GM12878 (cell line): Measurements from ENCODE around the gene KLF18. TPM values are rescaled to one million over a fixed set of nuclear protein-coding genes. Genes with fewer than 3 reads are reported as not detected.

Experiments used
- polyA plus RNA-seq, 11 experiments: library from polyadenylated mRNA; depleted of rRNA in 4 of 11; unstranded in 6 of 11; stranded (reverse) in 5 of 11; fragments of >200 nt; fragmentation: Nextera tagmentation in 4 of 11; fragmentation: Illumina TruSeq in 1 of 11; extraction: Ambion mirVana in 4 of 11; extraction: Trizol in 1 of 11; gene quantifications; 1 replicate in 1 of 11; 2 replicates in 10 of 11; pipeline versions ENCODE4 v1.2.1 to v1.2.3, GENCODE V29; 2011 to 2016; ENCODE audit warnings: inconsistent platforms in 2 of 11, missing spikeins in 2 of 11, low read depth in 1 of 11
- small RNA-seq: library from RNA; depleted of rRNA; stranded (forward); fragments of <200 nt; gene quantifications from one replicate; pipeline ENCODE3, GENCODE V24; 2014
- total RNA-seq, 4 experiments: library from RNA; depleted of rRNA in 3 of 4; stranded (reverse); fragments of >200 nt in 3 of 4; fragmentation: Illumina TruSeq in 1 of 4; extraction: Trizol in 1 of 4; gene quantifications; 2 replicates each; pipeline versions ENCODE4 v1.2.1 to v1.2.3, GENCODE V29; 2013 to 2021

KLF18 gene
- total and polyA plus RNA-seq, 10 of the 15 experiments (the other 5 are each of a cell fraction or from before 2014, with no cell fraction given) = not detected

Small RNAs within 50 kb of the gene (small RNA-seq; reads per million reads assigned to genes)
- not detected for gene AL035417.1
- gene OOSP1P1 = not detected
- gene RF00019 = not detected
- gene RN7SL479P = not detected

Other genes starting within 250 kb of the KLF18 start
Only the 7 nearest of the 10 such genes appear.
- 67.2 and 75.1 TPM in 2 replicates for gene DPH2, start 171.6 kb downstream of the KLF18 start, total RNA-seq (2014; rRNA removed)
- 32.2 and 37.9 TPM in 2 replicates for gene DPH2, start 171.6 kb downstream of the KLF18 start, total RNA-seq (2014; rRNA removed; fragmentation: Illumina TruSeq; extraction: Trizol)
- gene DPH2, start 171.6 kb downstream of the KLF18 start, total RNA-seq (2021) = 58.0 and 60.1 TPM in 2 replicates
- gene DPH2, start 171.6 kb downstream of the KLF18 start, polyA plus RNA-seq (2011; rRNA removed) = 30.7 and 44.0 TPM in 2 replicates
- 22.4 and 43.2 TPM in 2 replicates for gene DPH2, start 171.6 kb downstream of the KLF18 start, polyA plus RNA-seq (2014; fragmentation: Illumina TruSeq; extraction: Trizol)
- gene DPH2, start 171.6 kb downstream of the KLF18 start, polyA plus RNA-seq (2014; fragmentation: Nextera tagmentation; extraction: Ambion mirVana) = 10 to 100 TPM; 13.1 to 14.3 TPM
- 74.5 and 76.2 TPM in 2 replicates for gene DPH2, start 171.6 kb downstream of the KLF18 start, polyA plus RNA-seq (2014; rRNA removed)
- gene DPH2, start 171.6 kb downstream of the KLF18 start, polyA plus RNA-seq (2016; fragmentation: Nextera tagmentation; extraction: Ambion mirVana) = 10 to 100 TPM; 76.6 to 82.9 TPM
- gene ATP6V0B, start 166.7 kb downstream of the KLF18 start, total RNA-seq (2014; rRNA removed) = 176 and 177 TPM in 2 replicates
- gene ATP6V0B, start 166.7 kb downstream of the KLF18 start, total RNA-seq (2014; rRNA removed; fragmentation: Illumina TruSeq; extraction: Trizol) = 70.0 and 75.8 TPM in 2 replicates
- gene ATP6V0B, start 166.7 kb downstream of the KLF18 start, total RNA-seq (2021) = 115 and 120 TPM in 2 replicates
- gene ATP6V0B, start 166.7 kb downstream of the KLF18 start, polyA plus RNA-seq (2011; rRNA removed) = 72.2 and 132 TPM in 2 replicates
- gene ATP6V0B, start 166.7 kb downstream of the KLF18 start, polyA plus RNA-seq (2014; fragmentation: Illumina TruSeq; extraction: Trizol) = 30.1 and 70.5 TPM in 2 replicates
- gene ATP6V0B, start 166.7 kb downstream of the KLF18 start, polyA plus RNA-seq (2014; fragmentation: Nextera tagmentation; extraction: Ambion mirVana) = 100 to 1,000 TPM in 1 of 2 experiments, 10 to 100 TPM in 1; 65.3 to 157 TPM
- 156 and 159 TPM in 2 replicates for gene ATP6V0B, start 166.7 kb downstream of the KLF18 start, polyA plus RNA-seq (2014; rRNA removed)
- 100 to 1,000 TPM; 247 to 250 TPM for gene ATP6V0B, start 166.7 kb downstream of the KLF18 start, polyA plus RNA-seq (2016; fragmentation: Nextera tagmentation; extraction: Ambion mirVana)
- 61.0 and 63.8 TPM in 2 replicates for gene B4GALT2, start 162.4 kb downstream of the KLF18 start, total RNA-seq (2014; rRNA removed)
- 27.2 and 28.7 TPM in 2 replicates for gene B4GALT2, start 162.4 kb downstream of the KLF18 start, total RNA-seq (2014; rRNA removed; fragmentation: Illumina TruSeq; extraction: Trizol)
- 45.4 and 47.3 TPM in 2 replicates for gene B4GALT2, start 162.4 kb downstream of the KLF18 start, total RNA-seq (2021)
- 9.8 and 18.0 TPM in 2 replicates for gene B4GALT2, start 162.4 kb downstream of the KLF18 start, polyA plus RNA-seq (2011; rRNA removed)
- 18.6 and 30.0 TPM in 2 replicates for gene B4GALT2, start 162.4 kb downstream of the KLF18 start, polyA plus RNA-seq (2014; fragmentation: Illumina TruSeq; extraction: Trizol)
- 1 to 10 TPM in 1 of 2 experiments, under 1 TPM in 1; 0.98 to 2.8 TPM for gene B4GALT2, start 162.4 kb downstream of the KLF18 start, polyA plus RNA-seq (2014; fragmentation: Nextera tagmentation; extraction: Ambion mirVana)
- 53.5 and 67.0 TPM in 2 replicates for gene B4GALT2, start 162.4 kb downstream of the KLF18 start, polyA plus RNA-seq (2014; rRNA removed)
- 1 to 10 TPM; 7.2 to 9.6 TPM for gene B4GALT2, start 162.4 kb downstream of the KLF18 start, polyA plus RNA-seq (2016; fragmentation: Nextera tagmentation; extraction: Ambion mirVana)
- gene CCDC24, start 150.0 kb downstream of the KLF18 start, total RNA-seq (2014; rRNA removed) = 1.6 and 2.2 TPM in 2 replicates
- 0.67 and 0.78 TPM in 2 replicates for gene CCDC24, start 150.0 kb downstream of the KLF18 start, total RNA-seq (2014; rRNA removed; fragmentation: Illumina TruSeq; extraction: Trizol)
- gene CCDC24, start 150.0 kb downstream of the KLF18 start, total RNA-seq (2021) = 2.2 and 3.1 TPM in 2 replicates
- 0.49 and 1.0 TPM in 2 replicates for gene CCDC24, start 150.0 kb downstream of the KLF18 start, polyA plus RNA-seq (2011; rRNA removed)
- 0.59 and 1.0 TPM in 2 replicates for gene CCDC24, start 150.0 kb downstream of the KLF18 start, polyA plus RNA-seq (2014; fragmentation: Illumina TruSeq; extraction: Trizol)
- gene CCDC24, start 150.0 kb downstream of the KLF18 start, polyA plus RNA-seq (2014; fragmentation: Nextera tagmentation; extraction: Ambion mirVana) = under 1 TPM in 1 of 2 experiments, not detected in 1; 0.18 TPM
- gene CCDC24, start 150.0 kb downstream of the KLF18 start, polyA plus RNA-seq (2014; rRNA removed) = 2.1 and 4.2 TPM in 2 replicates
- gene CCDC24, start 150.0 kb downstream of the KLF18 start, polyA plus RNA-seq (2016; fragmentation: Nextera tagmentation; extraction: Ambion mirVana) = 1 to 10 TPM; 1.6 to 1.7 TPM
- gene SLC6A9, start 110.2 kb downstream of the KLF18 start, total RNA-seq (2014; rRNA removed) = 0.38 and 0.40 TPM in 2 replicates
- gene SLC6A9, start 110.2 kb downstream of the KLF18 start, total RNA-seq (2014; rRNA removed; fragmentation: Illumina TruSeq; extraction: Trizol) = 0.36 and 0.88 TPM in 2 replicates
- 1.4 and 2.0 TPM in 2 replicates for gene SLC6A9, start 110.2 kb downstream of the KLF18 start, total RNA-seq (2021)
- 0.10 and 0.58 TPM in 2 replicates for gene SLC6A9, start 110.2 kb downstream of the KLF18 start, polyA plus RNA-seq (2011; rRNA removed)
- 0.46 and 0.68 TPM in 2 replicates for gene SLC6A9, start 110.2 kb downstream of the KLF18 start, polyA plus RNA-seq (2014; fragmentation: Illumina TruSeq; extraction: Trizol)
- under 1 TPM; 0.02 to 0.03 TPM for gene SLC6A9, start 110.2 kb downstream of the KLF18 start, polyA plus RNA-seq (2014; fragmentation: Nextera tagmentation; extraction: Ambion mirVana)
- 1.6 TPM in 2 replicates for gene SLC6A9, start 110.2 kb downstream of the KLF18 start, polyA plus RNA-seq (2014; rRNA removed)
- 1 to 10 TPM in 1 of 2 experiments, under 1 TPM in 1; 0.74 to 1.3 TPM for gene SLC6A9, start 110.2 kb downstream of the KLF18 start, polyA plus RNA-seq (2016; fragmentation: Nextera tagmentation; extraction: Ambion mirVana)
- not detected in 2 replicates for gene KLF17, start 22.8 kb downstream of the KLF18 start, total RNA-seq (2014; rRNA removed)
- gene KLF17, start 22.8 kb downstream of the KLF18 start, total RNA-seq (2014; rRNA removed; fragmentation: Illumina TruSeq; extraction: Trizol) = not detected in 2 replicates
- gene KLF17, start 22.8 kb downstream of the KLF18 start, total RNA-seq (2021) = not detected in 2 replicates
- gene KLF17, start 22.8 kb downstream of the KLF18 start, polyA plus RNA-seq (2011; rRNA removed) = not detected in 2 replicates
- not detected in 2 replicates for gene KLF17, start 22.8 kb downstream of the KLF18 start, polyA plus RNA-seq (2014; fragmentation: Illumina TruSeq; extraction: Trizol)
- gene KLF17, start 22.8 kb downstream of the KLF18 start, polyA plus RNA-seq (2014; fragmentation: Nextera tagmentation; extraction: Ambion mirVana) = not detected
- gene KLF17, start 22.8 kb downstream of the KLF18 start, polyA plus RNA-seq (2014; rRNA removed) = not detected in 2 replicates
- gene KLF17, start 22.8 kb downstream of the KLF18 start, polyA plus RNA-seq (2016; fragmentation: Nextera tagmentation; extraction: Ambion mirVana) = not detected
- gene DMAP1, start 71.8 kb upstream of the KLF18 start, total RNA-seq (2014; rRNA removed) = 34.8 and 43.7 TPM in 2 replicates
- gene DMAP1, start 71.8 kb upstream of the KLF18 start, total RNA-seq (2014; rRNA removed; fragmentation: Illumina TruSeq; extraction: Trizol) = 20.4 and 23.0 TPM in 2 replicates
- gene DMAP1, start 71.8 kb upstream of the KLF18 start, total RNA-seq (2021) = 38.1 and 43.9 TPM in 2 replicates
- gene DMAP1, start 71.8 kb upstream of the KLF18 start, polyA plus RNA-seq (2011; rRNA removed) = 34.1 and 42.3 TPM in 2 replicates
- 24.5 and 33.5 TPM in 2 replicates for gene DMAP1, start 71.8 kb upstream of the KLF18 start, polyA plus RNA-seq (2014; fragmentation: Illumina TruSeq; extraction: Trizol)
- 1 to 10 TPM; 1.9 to 6.1 TPM for gene DMAP1, start 71.8 kb upstream of the KLF18 start, polyA plus RNA-seq (2014; fragmentation: Nextera tagmentation; extraction: Ambion mirVana)
- gene DMAP1, start 71.8 kb upstream of the KLF18 start, polyA plus RNA-seq (2014; rRNA removed) = 59.1 and 65.0 TPM in 2 replicates
- 10 to 100 TPM; 37.2 to 38.2 TPM for gene DMAP1, start 71.8 kb upstream of the KLF18 start, polyA plus RNA-seq (2016; fragmentation: Nextera tagmentation; extraction: Ambion mirVana)